Type B pancreatic cell (in vitro differentiated cells): ENCODE data around the gene SAPCD1. TPM values are rescaled to one million over a fixed set of nuclear protein-coding genes. Genes with fewer than 3 reads are reported as not detected.

Experiments used
- DNase-seq: peaks from one replicate; pipeline ENCODE4 v3.0.0; 2021; ENCODE audit warnings: mixed read lengths; ENCODE audit not compliant: unreplicated experiment; ENCODE audit errors: extremely low spot score
- H3K27ac Mint-ChIP-seq: 2 replicates; pipeline ENCODE4 v1.8.0; 2021; ENCODE audit warnings: mild to moderate bottlenecking, mixed read lengths
- H3K27me3 Mint-ChIP-seq: 2 replicates; pipeline ENCODE4 v1.8.0; 2021; ENCODE audit warnings: mixed read lengths
- H3K36me3 Mint-ChIP-seq: 2 replicates; pipeline ENCODE4 v1.8.0; 2021; ENCODE audit warnings: mixed read lengths
- H3K4me1 Mint-ChIP-seq: one replicate; pipeline ENCODE4 v1.8.0; 2021; ENCODE audit warnings: mixed read lengths; ENCODE audit not compliant: unreplicated experiment
- H3K4me3 Mint-ChIP-seq: 2 replicates; pipeline ENCODE4 v1.8.0; 2021; ENCODE audit warnings: mild to moderate bottlenecking, mixed read lengths
- H3K9me3 Mint-ChIP-seq: 2 replicates; pipeline ENCODE4 v1.8.0; 2021; ENCODE audit warnings: mixed read lengths
- total RNA-seq: library from RNA; stranded (reverse); gene quantifications from 2 replicates; pipeline ENCODE4 v1.2.1, GENCODE V29; 2021; ENCODE audit warnings: low replicate concordance
- TF ChIP-seq, protein P1 (sequence below): fragments of 200-600 bp; sonication (generic); conservative IDR thresholded peaks from 2 replicates; pipeline ENCODE4 v1.5.0; 2021; ENCODE audit warnings: antibody characterized with exemption, mild to moderate bottlenecking

The SAPCD1 gene
- total RNA-seq, 1 donor from 2014 or later = 8.9 TPM

DNA sequence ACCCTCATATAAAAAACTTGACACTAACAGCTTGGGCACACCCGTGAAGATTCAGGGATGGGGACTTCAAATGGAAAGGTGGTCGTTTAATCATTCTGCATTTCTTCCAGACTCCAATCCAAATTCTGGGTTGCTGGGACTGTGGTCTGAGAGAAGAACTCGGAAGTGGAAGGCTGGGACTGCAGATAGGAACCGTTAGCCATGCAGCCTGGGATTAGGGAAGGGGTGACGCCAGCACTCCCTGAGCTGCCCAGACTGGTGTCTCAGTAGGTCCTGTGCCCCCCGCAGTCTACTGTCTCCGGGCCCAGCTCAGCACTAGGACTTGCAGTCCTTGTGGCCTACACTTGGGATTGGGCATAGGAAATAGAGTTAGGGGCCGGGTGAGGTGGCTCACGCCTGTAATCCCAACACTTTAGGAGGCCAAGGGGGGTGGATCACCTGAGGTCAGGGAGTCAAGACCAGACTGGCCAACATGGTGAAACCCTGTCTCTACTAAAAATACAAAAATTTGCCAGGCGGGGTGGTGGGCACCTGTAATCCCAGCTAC, 25.6 kb upstream of the SAPCD1 start:
- DNase-seq = no peak
- TF ChIP-seq, protein P1, sequence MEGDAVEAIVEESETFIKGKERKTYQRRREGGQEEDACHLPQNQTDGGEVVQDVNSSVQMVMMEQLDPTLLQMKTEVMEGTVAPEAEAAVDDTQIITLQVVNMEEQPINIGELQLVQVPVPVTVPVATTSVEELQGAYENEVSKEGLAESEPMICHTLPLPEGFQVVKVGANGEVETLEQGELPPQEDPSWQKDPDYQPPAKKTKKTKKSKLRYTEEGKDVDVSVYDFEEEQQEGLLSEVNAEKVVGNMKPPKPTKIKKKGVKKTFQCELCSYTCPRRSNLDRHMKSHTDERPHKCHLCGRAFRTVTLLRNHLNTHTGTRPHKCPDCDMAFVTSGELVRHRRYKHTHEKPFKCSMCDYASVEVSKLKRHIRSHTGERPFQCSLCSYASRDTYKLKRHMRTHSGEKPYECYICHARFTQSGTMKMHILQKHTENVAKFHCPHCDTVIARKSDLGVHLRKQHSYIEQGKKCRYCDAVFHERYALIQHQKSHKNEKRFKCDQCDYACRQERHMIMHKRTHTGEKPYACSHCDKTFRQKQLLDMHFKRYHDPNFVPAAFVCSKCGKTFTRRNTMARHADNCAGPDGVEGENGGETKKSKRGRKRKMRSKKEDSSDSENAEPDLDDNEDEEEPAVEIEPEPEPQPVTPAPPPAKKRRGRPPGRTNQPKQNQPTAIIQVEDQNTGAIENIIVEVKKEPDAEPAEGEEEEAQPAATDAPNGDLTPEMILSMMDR = no peak
- Mint-ChIP-seq H3K36me3 (peaks cover 24% of the 10 kb centered on the region), H3K4me3 (peak overlapping the region; percentile 98), H3K27ac (peak overlapping the region; percentile 99), H3K9me3 (no peaks in the 10 kb centered on the region), H3K27me3 (no peaks in the 10 kb centered on the region), H3K4me1 (peaks cover 42% of the 10 kb centered on the region)

DNA sequence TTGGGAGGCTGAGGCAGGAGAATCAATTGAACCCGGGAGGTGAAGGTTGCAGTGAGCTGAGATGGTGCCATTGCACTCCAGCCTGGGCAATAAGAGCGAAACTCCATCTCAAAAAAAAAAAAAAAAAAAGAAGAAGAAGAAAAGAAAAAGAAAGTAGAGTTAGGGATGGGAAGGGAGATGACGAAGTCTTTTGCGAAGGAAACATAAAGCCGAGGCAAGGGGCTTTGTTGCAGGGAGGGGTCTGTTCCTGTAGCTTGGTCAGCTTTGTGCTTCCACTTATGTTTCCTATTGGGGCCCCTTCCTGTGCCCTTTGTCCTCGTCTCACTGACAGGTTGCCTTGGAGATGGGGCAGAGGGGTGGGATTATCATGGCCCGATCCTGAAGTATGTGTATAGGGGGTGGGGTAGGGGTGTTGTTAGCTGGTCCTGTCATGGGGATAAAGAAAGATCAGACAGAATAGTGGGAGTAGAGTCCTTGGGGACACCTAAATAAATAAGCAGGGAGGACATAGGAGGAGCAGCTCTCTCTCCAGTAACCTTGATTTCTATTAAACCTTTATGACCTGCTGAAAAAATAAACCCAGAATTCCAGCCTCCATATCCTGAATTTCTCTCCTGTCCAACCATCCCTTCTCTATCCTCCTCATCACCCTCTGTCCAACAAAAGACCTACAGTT, 25.0 kb upstream of the SAPCD1 start:
- DNase-seq = no peak
- TF ChIP-seq, protein P1 = no peak
- Mint-ChIP-seq H3K27me3 (no peaks in the 10 kb centered on the region), H3K4me1 (peaks cover 44% of the 10 kb centered on the region), H3K36me3 (peaks cover 20% of the 10 kb centered on the region), H3K4me3 (peak overlapping the region; percentile 98), H3K27ac (peak overlapping the region; percentile 99), H3K9me3 (no peaks in the 10 kb centered on the region)

DNA sequence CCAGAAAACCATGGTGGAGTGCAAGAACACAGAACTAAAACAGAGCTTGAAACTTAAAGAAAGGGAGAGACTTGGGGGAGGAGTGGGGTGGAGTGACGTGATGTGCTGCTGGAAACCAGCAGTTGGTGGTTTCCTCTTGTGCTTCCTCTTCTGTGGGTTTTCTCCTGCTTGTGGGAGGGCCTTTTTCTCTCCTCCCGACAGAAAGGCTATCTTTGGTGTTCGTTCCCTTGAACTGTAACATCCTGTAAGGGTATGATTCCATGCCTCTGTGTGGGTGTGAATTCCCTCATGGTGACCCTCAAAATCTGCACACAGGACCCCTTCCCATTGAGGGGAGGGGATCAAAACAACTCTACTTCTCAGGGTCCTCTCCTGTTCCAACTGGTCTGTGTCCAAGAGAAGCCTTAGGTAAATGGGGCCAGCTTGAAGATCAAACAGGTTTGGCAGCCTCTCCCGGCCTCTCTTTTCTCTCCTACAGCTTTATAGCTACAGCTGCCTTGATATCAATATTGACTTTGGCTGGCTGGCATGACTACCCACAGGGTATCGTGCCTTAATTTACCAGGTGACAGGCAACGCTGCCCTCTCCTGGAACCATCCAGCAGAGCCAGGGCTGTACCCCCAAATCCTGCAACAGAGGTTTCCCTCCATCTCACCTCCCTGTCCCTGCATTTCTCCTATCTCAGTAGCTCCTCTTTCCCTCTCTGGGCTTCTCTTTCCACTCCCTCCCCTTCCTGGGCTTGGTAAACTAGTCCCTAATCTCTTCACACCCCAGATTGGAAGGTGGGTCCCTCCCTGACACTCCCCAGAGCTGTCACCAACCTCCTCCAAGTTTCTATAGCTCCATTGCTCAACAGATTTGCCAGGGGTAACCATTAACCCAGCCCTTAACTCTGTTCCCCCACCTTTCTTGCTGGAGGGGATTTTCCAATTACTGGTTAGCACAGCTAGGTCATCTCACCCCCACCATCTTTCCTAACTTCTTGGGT, 24.2 kb upstream of the SAPCD1 start:
- H3K4me1 Mint-ChIP-seq = peaks cover 41% of the 10 kb centered on the region
- no peaks in the 10 kb centered on the region for H3K9me3 Mint-ChIP-seq

DNA sequence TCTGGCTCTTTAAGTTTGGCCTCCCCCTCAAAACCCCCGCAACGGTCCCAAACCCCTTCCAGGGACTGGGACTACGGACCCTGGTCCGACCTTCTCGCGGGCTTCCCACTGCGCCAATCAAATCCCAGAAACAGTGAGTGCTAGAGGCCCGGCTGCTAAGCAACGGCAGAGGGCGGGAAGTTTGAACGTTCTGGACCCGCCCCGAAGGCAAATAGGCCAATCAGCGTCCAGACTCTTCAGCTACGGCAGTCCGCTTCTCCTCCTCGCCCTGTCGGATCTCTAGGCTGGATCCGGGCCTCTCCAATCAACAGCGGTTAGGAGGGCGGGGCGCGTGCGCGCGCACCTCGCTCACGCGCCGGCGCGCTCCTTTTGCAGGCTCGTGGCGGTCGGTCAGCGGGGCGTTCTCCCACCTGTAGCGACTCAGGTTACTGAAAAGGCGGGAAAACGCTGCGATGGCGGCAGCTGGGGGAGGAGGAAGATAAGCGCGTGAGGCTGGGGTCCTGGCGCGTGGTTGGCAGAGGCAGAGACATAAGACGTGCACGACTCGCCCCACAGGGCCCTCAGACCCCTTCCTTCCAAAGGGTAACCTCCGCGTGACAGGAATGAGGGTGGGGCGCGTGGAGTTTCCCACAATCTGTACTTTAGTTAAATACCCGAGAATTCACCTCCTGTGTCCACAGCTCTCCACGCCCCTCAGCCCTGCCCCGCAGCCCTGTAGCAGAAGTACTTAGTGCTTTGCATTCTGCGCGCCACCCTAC, 22.6 kb upstream of the SAPCD1 start, which contains the start of gene MSH5:
MSH5 (plus strand) TSS at position 367 of the 758 bp plus-strand sequence. CDS start 462 bp downstream, outside the sequence.
- peaks cover 39% of the 10 kb centered on the region for H3K4me1 Mint-ChIP-seq
- TF ChIP-seq, protein P1 = no peak
- H3K4me3 Mint-ChIP-seq = peak within 1 kb of the TSS; percentile 98
- H3K9me3 Mint-ChIP-seq = no peaks in the 10 kb centered on the region
- no peaks in the 10 kb centered on the region for H3K27me3 Mint-ChIP-seq
- peak; percentile 97 for DNase-seq
- H3K27ac Mint-ChIP-seq = peak within 1 kb of the TSS; percentile 99
- H3K36me3 Mint-ChIP-seq = peaks cover 9% of the 10 kb centered on the region

More for the DNA sequence above, 24.2 kb upstream of the SAPCD1 start:
- no peak for DNase-seq
- peaks cover 17% of the 10 kb centered on the region for H3K36me3 Mint-ChIP-seq
- no peaks in the 10 kb centered on the region for H3K27me3 Mint-ChIP-seq
- TF ChIP-seq, protein P1 = peak; percentile 37
- H3K4me3 Mint-ChIP-seq = peak overlapping the region; percentile 98
- peak overlapping the region; percentile 99 for H3K27ac Mint-ChIP-seq
